ENCODE data around the gene TCERG1. TPM values are rescaled to one million over a fixed set of nuclear protein-coding genes. Genes with fewer than 3 reads are reported as not detected.

TCERG1 gene
- total and polyA plus RNA-seq, 7 donors, result 18.4 to 44.3 (median 30.5) TPM

- WGBS, 3 donors, result 1% methylated on average over 18 to 20 of the region's 20 CpGs
- ATAC-seq (peak in 1 of 4 donors; percentile 39), DNase-seq (no peak)
These were observed 724 bp downstream of the TCERG1 start for GRCh38 chr5:146447734-146448380.

DNA sequence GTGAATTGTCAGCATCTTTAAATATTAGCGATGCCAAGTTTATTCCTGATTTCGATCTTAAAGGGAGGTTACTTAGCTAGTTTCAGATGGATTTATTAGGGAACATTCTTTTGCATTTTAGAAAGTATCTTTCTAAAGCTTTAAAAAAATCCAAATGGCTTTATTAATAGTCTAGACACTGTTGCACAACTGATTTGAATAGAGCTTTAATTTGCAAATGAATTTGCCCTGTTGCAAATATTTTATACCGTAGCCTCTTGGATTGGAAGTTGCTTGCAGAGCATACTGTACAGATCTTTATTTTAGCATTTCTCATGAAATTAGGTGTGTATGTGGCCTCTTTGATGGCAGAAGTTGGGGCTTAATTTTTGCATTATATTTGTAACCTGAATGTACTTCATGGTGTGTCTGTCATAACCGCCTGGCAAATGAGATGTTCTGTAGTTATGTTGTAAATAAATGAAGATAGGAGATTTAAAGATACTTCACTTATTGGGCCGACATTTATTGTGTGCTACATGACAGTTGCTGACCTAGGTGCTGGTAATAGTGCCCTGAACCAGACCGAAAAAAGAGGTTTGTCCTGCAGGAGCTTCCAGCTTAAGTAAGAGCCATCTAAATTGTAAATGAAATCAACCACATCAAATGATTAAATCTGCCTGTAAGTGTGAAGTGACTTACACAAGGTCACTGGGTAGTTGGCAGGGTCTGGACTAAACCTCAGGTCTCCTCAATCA is 1.8 kb downstream of the TCERG1 start:
- 70 to 76% (median 72%) methylated on average over 6 of the region's 6 CpGs for WGBS, 3 donors
- intact Hi-C loops (cut with DNase I), result no loop called here
- H3K4me1 ChIP-seq, result peaks cover 37% of the 10 kb centered on the region

More at GRCh38 chr5:146447734-146448380, 724 bp downstream of the TCERG1 start:
- H3K27me3 ChIP-seq (ENCODE audit: insufficient read depth in 3 of 3, low read length in 2 of 3), result no peaks in the 10 kb centered on the region
- intact Hi-C loops (cut with DNase I), result no loop called here
- peaks cover 32% of the 10 kb centered on the region for H3K4me1 ChIP-seq
- H3K27ac ChIP-seq, result peak overlapping the region; percentile 91
- H3K4me3 ChIP-seq, result peak overlapping the region; percentile 96
- no peak for TF ChIP-seq CTCF (IDR thresholded peaks at IDR 0.05)
- H3K9me3 ChIP-seq, result peaks cover 4% of the 10 kb centered on the region
- no peaks in the 10 kb centered on the region for H3K36me3 ChIP-seq (ENCODE audit: insufficient read depth in 1 of 2, low read depth in 1 of 2)

GRCh38 chr5:146450002-146450401 is 2.9 kb downstream of the TCERG1 start:
- ATAC-seq, result no peak
- H3K9me3 ChIP-seq, result peaks cover 4% of the 10 kb centered on the region
- peaks cover 37% of the 10 kb centered on the region for H3K4me1 ChIP-seq
- H3K27ac ChIP-seq, result no peak overlapping the region
- WGBS, 3 donors, result 55 to 72% (median 62%) methylated on average over 3 of the region's 3 CpGs
- no peak overlapping the region for H3K4me3 ChIP-seq
- H3K27me3 ChIP-seq (ENCODE audit: insufficient read depth in 3 of 3, low read length in 2 of 3), result no peaks in the 10 kb centered on the region
- intact Hi-C loops (cut with DNase I), result loop anchor here in 1 of 2 donors (10.0 kb wide), 1 partner anchor 315 kb away; no protein-coding TSS in a partner anchor
- H3K36me3 ChIP-seq (ENCODE audit: insufficient read depth in 1 of 2, low read depth in 1 of 2), result peaks cover 0 to 2% of the 10 kb centered on the region in 2 donors
- DNase-seq, result no peak
- no peak for TF ChIP-seq CTCF (IDR thresholded peaks at IDR 0.05)

More for the DNA sequence above, 1.8 kb downstream of the TCERG1 start:
- H3K36me3 ChIP-seq (ENCODE audit: insufficient read depth in 1 of 2, low read depth in 1 of 2), result no peaks in the 10 kb centered on the region
- TF ChIP-seq CTCF (IDR thresholded peaks at IDR 0.05), result no peak
- H3K9me3 ChIP-seq, result peaks cover 4% of the 10 kb centered on the region
- H3K27ac ChIP-seq, result no peak overlapping the region
- no peaks in the 10 kb centered on the region for H3K27me3 ChIP-seq (ENCODE audit: insufficient read depth in 3 of 3, low read length in 2 of 3)
- ATAC-seq, result no peak
- no peak for DNase-seq
- H3K4me3 ChIP-seq, result peak overlapping the region; percentile 96

DNA sequence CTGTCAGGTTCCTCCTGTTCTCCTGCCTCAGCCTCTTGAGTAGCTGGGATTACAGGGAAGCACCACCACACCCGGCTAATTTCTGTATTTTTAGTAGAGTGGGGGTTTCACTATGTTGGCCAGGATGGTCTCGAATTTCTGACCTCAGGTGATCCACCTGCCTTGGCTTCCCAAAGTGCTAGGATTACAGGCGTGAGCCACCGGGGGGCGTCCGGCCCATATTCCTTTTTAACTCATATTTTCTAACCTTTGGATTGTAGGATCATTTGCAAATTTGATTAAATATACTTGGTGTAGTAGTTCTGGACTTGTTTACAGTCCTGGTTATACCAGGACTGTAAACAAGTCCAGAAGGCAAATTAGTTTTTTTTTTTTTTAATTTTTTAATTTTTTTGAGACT is 4.3 kb downstream of the TCERG1 start:
- intact Hi-C loops (cut with DNase I), result loop anchor here in 1 of 2 donors (10.0 kb wide), 1 partner anchor 317 kb away; no protein-coding TSS in a partner anchor
- DNase-seq (no peak), ATAC-seq (no peak)
- TF ChIP-seq CTCF (IDR thresholded peaks at IDR 0.05), result no peak
- Histone ChIP-seq H3K27ac (no peak overlapping the region), H3K4me1 (peaks cover 37% of the 10 kb centered on the region), H3K36me3 (ENCODE audit: insufficient read depth in 1 of 2, low read depth in 1 of 2) (peaks cover 0 to 16% of the 10 kb centered on the region in 2 donors), H3K4me3 (no peak overlapping the region), H3K27me3 (ENCODE audit: insufficient read depth in 3 of 3, low read length in 2 of 3) (no peaks in the 10 kb centered on the region), H3K9me3 (no peaks in the 10 kb centered on the region)
- 80 to 88% (median 81%) methylated on average over 6 of the region's 6 CpGs for WGBS, 3 donors
